ENCODE data around the gene SCD5.

The SCD5 gene

GRCh38 chr4:82687531-82687930 is 111.1 kb downstream of the SCD5 start:
- no peak for TF ChIP-seq ZNF384 (IDR thresholded peaks at IDR 0.05)
- no peak for TF ChIP-seq ARNT (IDR thresholded peaks at IDR 0.05)
- TF ChIP-seq CTBP1 (IDR thresholded peaks at IDR 0.05; ENCODE audit: borderline replicate concordance) = no peak
- no peak for TF ChIP-seq PKNOX1 (IDR thresholded peaks at IDR 0.05)
- POLR2A ChIA-PET = no interaction called here
- DNase-seq (ENCODE audit: extremely low spot score) = no peak
- CTCF ChIA-PET = no interaction called here

- POLR2A ChIA-PET = no interaction called here
- CTCF ChIA-PET = interaction anchor here (0.7 kb wide), 1 partner anchor 28 kb away, joined by 3 read pairs; no protein-coding TSS in a partner anchor
- no peak for DNase-seq (ENCODE audit: extremely low spot score)
- TF ChIP-seq ELF4 (IDR thresholded peaks at IDR 0.05) = no peak
- TF ChIP-seq ZNF384 (IDR thresholded peaks at IDR 0.05) = no peak
- no peak for TF ChIP-seq CTBP1 (IDR thresholded peaks at IDR 0.05; ENCODE audit: borderline replicate concordance)
- no peak for TF ChIP-seq NFRKB (IDR thresholded peaks at IDR 0.05)
- TF ChIP-seq HDGF (IDR thresholded peaks at IDR 0.05; ENCODE audit: borderline replicate concordance) = no peak
- no peak for TF ChIP-seq FOXK2 (IDR thresholded peaks at IDR 0.05)
- TF ChIP-seq PKNOX1 (IDR thresholded peaks at IDR 0.05) = no peak
- TF ChIP-seq FOXA1 (IDR thresholded peaks at IDR 0.05) = no peak
- no peak for TF ChIP-seq TARDBP (IDR thresholded peaks at IDR 0.05)
- TF ChIP-seq BHLHE40 (IDR thresholded peaks at IDR 0.05; ENCODE audit: borderline replicate concordance) = no peak
These were observed 116.8 kb downstream of the SCD5 start for GRCh38 chr4:82681754-82682153.

GRCh38 chr4:82680834-82681233 is 117.8 kb downstream of the SCD5 start:
- no peak for DNase-seq (ENCODE audit: extremely low spot score)
- POLR2A ChIA-PET = no interaction called here
- TF ChIP-seq TARDBP (IDR thresholded peaks at IDR 0.05) = no peak
- no peak for TF ChIP-seq FOXM1 (IDR thresholded peaks at IDR 0.05; ENCODE audit: borderline replicate concordance)
- no peak for TF ChIP-seq L3MBTL2 (conservative IDR thresholded peaks at IDR 0.05)
- no peak for TF ChIP-seq BHLHE40 (IDR thresholded peaks at IDR 0.05; ENCODE audit: borderline replicate concordance)
- CTCF ChIA-PET = no interaction called here

GRCh38 chr4:82679531-82679930 is 119.1 kb downstream of the SCD5 start:
- CTCF ChIA-PET = no interaction called here
- TF ChIP-seq BHLHE40 (IDR thresholded peaks at IDR 0.05; ENCODE audit: borderline replicate concordance) = no peak
- no peak for TF ChIP-seq TARDBP (IDR thresholded peaks at IDR 0.05)
- no peak for TF ChIP-seq ARNT (IDR thresholded peaks at IDR 0.05)
- no peak for TF ChIP-seq ZNF384 (IDR thresholded peaks at IDR 0.05)
- no peak for TF ChIP-seq CTBP1 (IDR thresholded peaks at IDR 0.05; ENCODE audit: borderline replicate concordance)
- TF ChIP-seq SUZ12 (IDR thresholded peaks at IDR 0.05) = no peak
- no peak for TF ChIP-seq FOXM1 (IDR thresholded peaks at IDR 0.05; ENCODE audit: borderline replicate concordance)
- no peak for TF ChIP-seq FOXK2 (IDR thresholded peaks at IDR 0.05)
- no peak for TF ChIP-seq NFRKB (IDR thresholded peaks at IDR 0.05)
- no peak for TF ChIP-seq SP1 (IDR thresholded peaks at IDR 0.05)
- no peak for TF ChIP-seq ELF4 (IDR thresholded peaks at IDR 0.05)
- no peak for TF ChIP-seq HDGF (IDR thresholded peaks at IDR 0.05; ENCODE audit: borderline replicate concordance)
- TF ChIP-seq L3MBTL2 (conservative IDR thresholded peaks at IDR 0.05) = no peak
- TF ChIP-seq FOXA1 (IDR thresholded peaks at IDR 0.05) = no peak
- no peak for TF ChIP-seq LEF1 (IDR thresholded peaks at IDR 0.05; ENCODE audit: borderline replicate concordance)
- no peak for TF ChIP-seq PKNOX1 (IDR thresholded peaks at IDR 0.05)
- no peak for DNase-seq (ENCODE audit: extremely low spot score)
- POLR2A ChIA-PET = no interaction called here

- CTCF ChIA-PET = no interaction called here
- POLR2A ChIA-PET = no interaction called here
- no peak for DNase-seq (ENCODE audit: extremely low spot score)
- no peak for TF ChIP-seq ELF4 (IDR thresholded peaks at IDR 0.05)
- no peak for TF ChIP-seq BHLHE40 (IDR thresholded peaks at IDR 0.05; ENCODE audit: borderline replicate concordance)
- no peak for TF ChIP-seq NFRKB (IDR thresholded peaks at IDR 0.05)
These were observed 120.5 kb downstream of the SCD5 start for GRCh38 chr4:82678051-82678450.

GRCh38 chr4:82677327-82677726 is 121.3 kb downstream of the SCD5 start:
- DNase-seq (ENCODE audit: extremely low spot score) = no peak
- CTCF ChIA-PET = interaction anchor here (0.6 to 1.1 kb wide), 3 partner anchors 13 to 435 kb away, joined by 3 to 7 read pairs (median 3); no protein-coding TSS in a partner anchor
- TF ChIP-seq SP1 (IDR thresholded peaks at IDR 0.05) (no peak), FOXA1 (IDR thresholded peaks at IDR 0.05) (no peak), HDGF (IDR thresholded peaks at IDR 0.05; ENCODE audit: borderline replicate concordance) (no peak), ZNF384 (IDR thresholded peaks at IDR 0.05) (no peak), NFRKB (IDR thresholded peaks at IDR 0.05) (no peak), TARDBP (IDR thresholded peaks at IDR 0.05) (no peak), LEF1 (IDR thresholded peaks at IDR 0.05; ENCODE audit: borderline replicate concordance) (no peak), PKNOX1 (IDR thresholded peaks at IDR 0.05) (no peak), FOXK2 (IDR thresholded peaks at IDR 0.05) (no peak), L3MBTL2 (conservative IDR thresholded peaks at IDR 0.05) (no peak)
- POLR2A ChIA-PET = no interaction called here
